PC-9 (cell line): ENCODE results near the gene EXOC4.

Experiments
- EZH2 ChIP-seq: fragments of 200-600 bp; sonication (generic); IDR thresholded peaks from 2 replicates; pipeline ENCODE4 v1.8.0; 2017; ENCODE audit warnings: antibody characterized with exemption, low read depth
- TF ChIP-seq, protein P1 (sequence below): fragments of 200-600 bp; sonication (generic); conservative IDR thresholded peaks from 2 replicates; pipeline ENCODE4 v1.6.1; 2017; ENCODE audit warnings: mixed run types, antibody characterized with exemption, mild to moderate bottlenecking, moderate library complexity

DNA sequence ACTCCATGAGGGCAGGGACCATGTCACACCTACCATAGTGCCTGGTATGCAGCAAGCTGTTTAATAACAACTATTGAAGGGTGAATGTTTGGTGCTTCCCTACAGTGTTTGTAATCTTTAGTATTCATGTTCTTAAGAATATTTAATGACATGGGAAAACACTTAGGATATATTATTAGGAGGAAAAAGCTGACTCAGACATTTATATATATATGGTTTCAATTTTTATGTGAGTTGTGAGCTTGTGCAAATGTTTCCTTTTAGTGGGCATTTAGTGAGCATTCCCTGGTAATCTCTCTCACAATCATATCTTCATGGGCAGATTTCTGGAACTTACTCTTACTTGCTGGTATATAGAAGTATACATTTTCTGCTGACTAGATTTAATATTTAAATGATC is 359.1 kb downstream of the EXOC4 start:
- TF ChIP-seq, protein P1, sequence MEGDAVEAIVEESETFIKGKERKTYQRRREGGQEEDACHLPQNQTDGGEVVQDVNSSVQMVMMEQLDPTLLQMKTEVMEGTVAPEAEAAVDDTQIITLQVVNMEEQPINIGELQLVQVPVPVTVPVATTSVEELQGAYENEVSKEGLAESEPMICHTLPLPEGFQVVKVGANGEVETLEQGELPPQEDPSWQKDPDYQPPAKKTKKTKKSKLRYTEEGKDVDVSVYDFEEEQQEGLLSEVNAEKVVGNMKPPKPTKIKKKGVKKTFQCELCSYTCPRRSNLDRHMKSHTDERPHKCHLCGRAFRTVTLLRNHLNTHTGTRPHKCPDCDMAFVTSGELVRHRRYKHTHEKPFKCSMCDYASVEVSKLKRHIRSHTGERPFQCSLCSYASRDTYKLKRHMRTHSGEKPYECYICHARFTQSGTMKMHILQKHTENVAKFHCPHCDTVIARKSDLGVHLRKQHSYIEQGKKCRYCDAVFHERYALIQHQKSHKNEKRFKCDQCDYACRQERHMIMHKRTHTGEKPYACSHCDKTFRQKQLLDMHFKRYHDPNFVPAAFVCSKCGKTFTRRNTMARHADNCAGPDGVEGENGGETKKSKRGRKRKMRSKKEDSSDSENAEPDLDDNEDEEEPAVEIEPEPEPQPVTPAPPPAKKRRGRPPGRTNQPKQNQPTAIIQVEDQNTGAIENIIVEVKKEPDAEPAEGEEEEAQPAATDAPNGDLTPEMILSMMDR, result no peak
- TF ChIP-seq EZH2, result no peak
